Loucy (cell line): Measurements from ENCODE around the gene PPIA.

Experiments
- H2AFZ ChIP-seq: fragments of 200-600 bp; sonication (generic); 2 replicates; pipeline ENCODE4 v1.6.0; 2016; ENCODE audit warnings: antibody characterized with exemption, mild to moderate bottlenecking, low read length, moderate library complexity
- H3F3A ChIP-seq: fragments of 200-600 bp; 2 replicates; pipeline ENCODE4 v1.6.0; 2016; ENCODE audit warnings: antibody characterized with exemption, low read depth, mild to moderate bottlenecking
- H3K27me3 ChIP-seq: fragments of 200-600 bp; sonication (generic); 2 replicates; pipeline ENCODE4 v1.6.1; 2014; ENCODE audit warnings: low read length, mild to moderate bottlenecking; ENCODE audit not compliant: insufficient read depth, poor library complexity, severe bottlenecking
- H3K36me3 ChIP-seq: fragments of 200-600 bp; sonication (generic); 2 replicates; pipeline ENCODE4 v1.6.1; 2016; ENCODE audit warnings: low read length; ENCODE audit not compliant: insufficient read depth
- H3K4me1 ChIP-seq: fragments of 200-600 bp; sonication (generic); 2 replicates; pipeline ENCODE4 v1.5.1; 2014; ENCODE audit warnings: low read length, mild to moderate bottlenecking; ENCODE audit not compliant: insufficient read depth, poor library complexity, severe bottlenecking
- H3K4me2 ChIP-seq: fragments of 200-600 bp; sonication (generic); 2 replicates; pipeline ENCODE4 v1.6.0; 2014; ENCODE audit warnings: antibody characterized with exemption, low read length, low read depth, mild to moderate bottlenecking; ENCODE audit not compliant: poor library complexity, severe bottlenecking
- H3K4me3 ChIP-seq: fragments of 200-600 bp; sonication (generic); 2 replicates; pipeline ENCODE4 v1.5.1; 2014; ENCODE audit warnings: low read length, mild to moderate bottlenecking, mixed read lengths; ENCODE audit not compliant: poor library complexity, severe bottlenecking
- H3K79me2 ChIP-seq: fragments of 200-600 bp; sonication (generic); 2 replicates; pipeline ENCODE4 v1.6.1; 2014; ENCODE audit warnings: low read length; ENCODE audit not compliant: insufficient read depth
- H3K9ac ChIP-seq: fragments of 200-600 bp; sonication (generic); 2 replicates; pipeline ENCODE4 v1.6.0; 2014; ENCODE audit warnings: mild to moderate bottlenecking, low read depth, low read length, moderate library complexity; ENCODE audit not compliant: poor library complexity, severe bottlenecking
- H3K9me2 ChIP-seq: fragments of 200-600 bp; sonication (generic); replicated peaks from 2 replicates; pipeline ENCODE4 v1.6.1; 2016; ENCODE audit warnings: low read depth, low read length, mixed read lengths
- H3K9me3 ChIP-seq: fragments of 200-600 bp; sonication (generic); 2 replicates; pipeline ENCODE4 v1.6.1; 2014; ENCODE audit warnings: mild to moderate bottlenecking, antibody characterized with exemption, low read length, low read depth; ENCODE audit not compliant: insufficient read depth
- H4K20me1 ChIP-seq: fragments of 200-600 bp; sonication (generic); 2 replicates; pipeline ENCODE4 v1.6.0; 2014; ENCODE audit warnings: antibody characterized with exemption, low read length, mild to moderate bottlenecking; ENCODE audit not compliant: insufficient read depth, poor library complexity, severe bottlenecking
- EZH2phosphoT487 ChIP-seq: fragments of 200-600 bp; IDR thresholded peaks from 2 replicates; pipeline ENCODE4 v1.6.1; 2018; ENCODE audit warnings: antibody characterized with exemption, mild to moderate bottlenecking, moderate library complexity, borderline replicate concordance
- TF ChIP-seq, protein P1 (sequence below): fragments of 200-600 bp; sonication (generic); conservative IDR thresholded peaks from 2 replicates; pipeline ENCODE4 v1.5.1; 2014; ENCODE audit warnings: mild to moderate bottlenecking, antibody characterized with exemption, low read length

PPIA gene

DNA sequence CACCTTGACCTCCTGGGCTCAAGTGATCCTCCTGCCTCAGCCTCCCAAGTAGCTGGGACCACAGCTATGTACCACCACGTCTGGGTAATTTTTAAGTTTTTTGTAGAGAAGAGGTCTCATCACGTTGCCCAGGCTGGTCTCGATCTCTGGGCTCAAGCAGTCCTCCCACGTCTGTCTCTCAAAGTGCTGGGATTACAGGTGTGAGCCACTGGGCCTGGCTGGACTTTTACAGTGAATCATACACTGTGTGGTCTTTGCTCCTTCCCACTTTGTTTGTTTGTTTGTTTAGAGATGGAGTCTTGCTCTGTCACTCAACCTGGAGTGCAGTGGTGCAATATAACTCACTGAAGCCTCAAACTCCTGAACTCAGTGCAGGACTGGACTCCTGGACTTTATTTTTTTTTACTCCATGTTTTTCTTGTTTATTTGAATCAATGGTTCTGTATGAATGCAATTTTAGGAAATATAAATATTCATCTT is 12.5 kb downstream of the PPIA start:
- H3K4me2 ChIP-seq = no peak overlapping the region
- H4K20me1 ChIP-seq = no peaks in the 10 kb centered on the region
- no peaks in the 10 kb centered on the region for H3K9me2 ChIP-seq
- no peaks in the 10 kb centered on the region for H3K79me2 ChIP-seq
- no peaks in the 10 kb centered on the region; the same call in 1 of the 2 replicates for H3F3A ChIP-seq
- no peak overlapping the region for H3K9ac ChIP-seq
- H3K27me3 ChIP-seq = no peaks in the 10 kb centered on the region
- no peaks in the 10 kb centered on the region for H3K9me3 ChIP-seq
- H3K4me1 ChIP-seq = no peaks in the 10 kb centered on the region
- no peak overlapping the region for H2AFZ ChIP-seq
- no peaks in the 10 kb centered on the region for H3K36me3 ChIP-seq
- TF ChIP-seq, protein P1, sequence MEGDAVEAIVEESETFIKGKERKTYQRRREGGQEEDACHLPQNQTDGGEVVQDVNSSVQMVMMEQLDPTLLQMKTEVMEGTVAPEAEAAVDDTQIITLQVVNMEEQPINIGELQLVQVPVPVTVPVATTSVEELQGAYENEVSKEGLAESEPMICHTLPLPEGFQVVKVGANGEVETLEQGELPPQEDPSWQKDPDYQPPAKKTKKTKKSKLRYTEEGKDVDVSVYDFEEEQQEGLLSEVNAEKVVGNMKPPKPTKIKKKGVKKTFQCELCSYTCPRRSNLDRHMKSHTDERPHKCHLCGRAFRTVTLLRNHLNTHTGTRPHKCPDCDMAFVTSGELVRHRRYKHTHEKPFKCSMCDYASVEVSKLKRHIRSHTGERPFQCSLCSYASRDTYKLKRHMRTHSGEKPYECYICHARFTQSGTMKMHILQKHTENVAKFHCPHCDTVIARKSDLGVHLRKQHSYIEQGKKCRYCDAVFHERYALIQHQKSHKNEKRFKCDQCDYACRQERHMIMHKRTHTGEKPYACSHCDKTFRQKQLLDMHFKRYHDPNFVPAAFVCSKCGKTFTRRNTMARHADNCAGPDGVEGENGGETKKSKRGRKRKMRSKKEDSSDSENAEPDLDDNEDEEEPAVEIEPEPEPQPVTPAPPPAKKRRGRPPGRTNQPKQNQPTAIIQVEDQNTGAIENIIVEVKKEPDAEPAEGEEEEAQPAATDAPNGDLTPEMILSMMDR = no peak
- no peak for TF ChIP-seq EZH2phosphoT487
- no peak overlapping the region for H3K4me3 ChIP-seq

DNA sequence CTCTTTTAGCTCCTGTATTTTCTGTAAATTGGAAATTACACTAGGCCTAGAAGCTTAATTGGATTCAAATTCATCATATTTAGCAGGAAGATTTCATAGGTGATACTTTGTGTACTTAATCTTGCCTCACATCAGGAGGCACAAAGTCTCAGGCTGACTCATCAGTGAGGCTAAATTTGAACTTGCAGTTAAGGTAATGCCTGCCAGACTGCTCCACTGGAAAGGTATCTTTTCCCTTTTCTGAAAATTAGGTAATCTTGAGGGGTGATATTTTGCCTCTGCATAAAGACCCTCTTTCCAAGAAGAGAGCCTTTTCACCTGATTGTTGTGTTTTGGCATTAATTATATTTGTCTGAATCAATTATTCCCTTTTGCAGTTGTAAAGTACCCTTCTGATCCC is 14.6 kb downstream of the PPIA start:
- no peaks in the 10 kb centered on the region for H3K27me3 ChIP-seq
- H3K4me3 ChIP-seq = no peak overlapping the region
- no peaks in the 10 kb centered on the region for H3K79me2 ChIP-seq
- no peaks in the 10 kb centered on the region for H3K9me2 ChIP-seq
- TF ChIP-seq EZH2phosphoT487 = no peak
- TF ChIP-seq, protein P1 = no peak
- no peaks in the 10 kb centered on the region for H3F3A ChIP-seq
- H3K4me2 ChIP-seq = no peak overlapping the region
- H4K20me1 ChIP-seq = no peaks in the 10 kb centered on the region
- no peak overlapping the region for H3K9ac ChIP-seq
- no peaks in the 10 kb centered on the region for H3K36me3 ChIP-seq
- no peaks in the 10 kb centered on the region for H3K9me3 ChIP-seq
- no peak overlapping the region for H2AFZ ChIP-seq
- H3K4me1 ChIP-seq = no peaks in the 10 kb centered on the region

DNA sequence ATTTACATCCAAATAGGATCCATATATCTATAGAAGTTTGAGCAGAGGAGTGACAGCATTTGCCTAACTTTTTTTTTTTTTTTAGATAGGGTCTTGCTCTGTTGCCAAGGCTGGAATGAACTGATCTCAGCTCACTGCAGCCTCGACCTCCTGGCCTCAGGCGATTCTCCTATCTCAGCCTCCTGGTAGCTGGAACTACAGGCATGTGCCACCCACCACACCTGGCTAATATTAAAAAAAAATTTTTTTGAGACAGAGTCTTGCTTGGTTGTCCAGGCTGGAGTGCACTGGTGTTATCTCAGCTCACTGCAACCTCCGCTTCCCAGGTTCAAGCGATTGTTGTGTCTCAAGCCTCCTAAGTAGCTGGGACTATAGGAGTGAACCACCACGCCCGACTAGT is 15.1 kb downstream of the PPIA start:
- Histone ChIP-seq H3K79me2 (no peaks in the 10 kb centered on the region), H3K4me1 (no peaks in the 10 kb centered on the region), H3K9me3 (no peaks in the 10 kb centered on the region), H3K9ac (no peak overlapping the region), H3F3A (no peaks in the 10 kb centered on the region), H3K36me3 (no peaks in the 10 kb centered on the region), H3K4me3 (no peak overlapping the region), H3K4me2 (no peak overlapping the region), H3K27me3 (no peaks in the 10 kb centered on the region), H2AFZ (no peak overlapping the region), H4K20me1 (no peaks in the 10 kb centered on the region), H3K9me2 (no peaks in the 10 kb centered on the region)
- no peak for TF ChIP-seq EZH2phosphoT487
- TF ChIP-seq, protein P1 = no peak
